Retinal pigment epithelial cell (primary cell): ENCODE data around the gene PLCB3.

ENCODE experiments used
- DNase-seq: peaks from one replicate; pipeline ENCODE4 v3.0.0-alpha.2; 2010; ENCODE audit warnings: low read depth
- H3K4me3 ChIP-seq: 2 replicates; pipeline ENCODE4 v1.5.1; 2011; ENCODE audit warnings: mild to moderate bottlenecking, low read length, control low read depth, moderate library complexity
- CTCF ChIP-seq: conservative IDR thresholded peaks from 2 replicates; pipeline ENCODE4 v1.5.1; 2011; ENCODE audit warnings: low read depth, low read length, control low read depth, inconsistent platforms

Gene PLCB3

GRCh38 chr11:64206457-64207255, 44.7 kb upstream of the PLCB3 start, which contains the start of gene FERMT3:
TSS of gene FERMT3 (plus strand) at chr11:64206721. CDS start at chr11:64207365, 644 bp downstream.
- TF ChIP-seq CTCF: no peak
- no peak within 1 kb of the TSS for H3K4me3 ChIP-seq
- no peak for DNase-seq

- no peak for DNase-seq
- H3K4me3 ChIP-seq: no peak overlapping the region
- no peak for TF ChIP-seq CTCF
Observed at GRCh38 chr11:64207256-64208085, 43.9 kb upstream of the PLCB3 start.

- DNase-seq: no peak
- no peak for TF ChIP-seq CTCF
- H3K4me3 ChIP-seq: no peak overlapping the region
Observed at GRCh38 chr11:64208086-64208795, 43.1 kb upstream of the PLCB3 start.

GRCh38 chr11:64208796-64209562, 42.4 kb upstream of the PLCB3 start:
- TF ChIP-seq CTCF: no peak
- no peak overlapping the region for H3K4me3 ChIP-seq
- DNase-seq: no peak

GRCh38 chr11:64209563-64209843, 41.8 kb upstream of the PLCB3 start:
- DNase-seq: no peak
- no peak for TF ChIP-seq CTCF
- no peak overlapping the region for H3K4me3 ChIP-seq

- DNase-seq: no peak
- no peak overlapping the region for H3K4me3 ChIP-seq
- TF ChIP-seq CTCF: no peak
Observed at GRCh38 chr11:64210301-64211020, 40.9 kb upstream of the PLCB3 start.
